GM12875 (cell line): ENCODE results near the gene ISOC2.

ENCODE experiments used
- H3K4me3 ChIP-seq: one replicate; pipeline ENCODE4 v1.5.1; 2011; ENCODE audit warnings: low read depth, low read length, control low read depth
- CTCF ChIP-seq: IDR thresholded peaks from 2 replicates; pipeline ENCODE4 v1.5.1; 2011; ENCODE audit warnings: low read depth, mild to moderate bottlenecking, control low read depth, inconsistent platforms, low read length, moderate library complexity, borderline replicate concordance; ENCODE audit not compliant: insufficient read depth

The ISOC2 gene

GRCh38 chr19:55479451-55480230 lies 18.2 kb upstream of the ISOC2 start:
- TF ChIP-seq CTCF: no peak
- H3K4me3 ChIP-seq: no peak overlapping the region

GRCh38 chr19:55479045-55479444 lies 17.6 kb upstream of the ISOC2 start:
- no peak overlapping the region for H3K4me3 ChIP-seq
- TF ChIP-seq CTCF: no peak

GRCh38 chr19:55478364-55478763 lies 16.9 kb upstream of the ISOC2 start:
- no peak for TF ChIP-seq CTCF
- H3K4me3 ChIP-seq: no peak overlapping the region

GRCh38 chr19:55477905-55478304 lies 16.5 kb upstream of the ISOC2 start:
- H3K4me3 ChIP-seq: no peak overlapping the region
- TF ChIP-seq CTCF: no peak

GRCh38 chr19:55476100-55476775 lies 14.8 kb upstream of the ISOC2 start, which contains the start of gene ZNF628:
TSS of gene ZNF628 (plus strand) at chr19:55476617. CDS start at chr19:55479911, 3,294 bp downstream.
- no peak for TF ChIP-seq CTCF

GRCh38 chr19:55474269-55475265 lies 13.1 kb upstream of the ISOC2 start:
- TF ChIP-seq CTCF: no peak
- H3K4me3 ChIP-seq: no peak overlapping the region

More at GRCh38 chr19:55476100-55476775, 14.8 kb upstream of the ISOC2 start, which contains the start of gene ZNF628:
- peak within 1 kb of the TSS; percentile 52 for H3K4me3 ChIP-seq
